ENCODE measurements around the gene TFCP2. TPM values are rescaled to one million over a fixed set of nuclear protein-coding genes. Genes with fewer than 3 reads are reported as not detected.
"Not testable (repeated sequence)": the region's sequence is repeated elsewhere in the genome, so short reads cannot be mapped to it uniquely, and the experiment has no call there.

The TFCP2 gene
- polyA plus RNA-seq, 3 donors = 56.6 to 59.6 (median 58.6) TPM

GRCh38 chr12:51086933-51087332 lies 86.0 kb downstream of the TFCP2 start:
- DNase-seq (ENCODE audit: low read depth in 3 of 3, low spot score in 2 of 3) = no peak

DNA sequence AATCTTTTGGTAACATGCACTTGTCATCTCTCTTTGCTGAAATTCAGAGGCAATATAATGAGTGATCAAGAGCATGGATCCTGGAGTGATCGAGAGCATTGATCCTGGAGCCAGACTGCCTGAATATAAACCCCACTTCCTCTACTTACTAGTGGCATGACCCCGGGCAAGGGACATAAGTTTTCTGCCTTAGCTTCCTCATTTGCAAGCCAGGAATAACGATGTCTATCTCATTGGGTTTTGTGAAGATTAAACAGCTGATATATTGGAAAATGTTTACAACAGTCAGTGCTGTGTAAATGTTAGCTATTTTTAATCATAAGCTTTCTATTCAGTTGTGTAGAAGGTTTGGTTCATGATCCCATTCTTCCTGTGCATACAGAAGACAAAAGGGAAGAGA lies 87.2 kb downstream of the TFCP2 start:
- DNase-seq (ENCODE audit: low read depth in 3 of 3, low spot score in 2 of 3) = no peak

- peak; percentile 73 to 90 (median 87) for DNase-seq (ENCODE audit: low read depth in 3 of 3, low spot score in 2 of 3)
Observed at GRCh38 chr12:51083126-51083833, 89.7 kb downstream of the TFCP2 start, which contains the start of gene CSRNP2. Gene CSRNP2 (minus strand): TSS chr12:51083596. CDS start chr12:51076561, 7,035 bp downstream.

GRCh38 chr12:51082561-51083125 lies 90.3 kb downstream of the TFCP2 start:
- peak; percentile 40 to 41 (median 40) for DNase-seq (ENCODE audit: low read depth in 3 of 3, low spot score in 2 of 3)

- no peak for DNase-seq (ENCODE audit: low read depth in 3 of 3, low spot score in 2 of 3)
Observed at GRCh38 chr12:51081421-51081820, 91.5 kb downstream of the TFCP2 start.

GRCh38 chr12:51080136-51080535 lies 92.8 kb downstream of the TFCP2 start:
- DNase-seq (ENCODE audit: low read depth in 3 of 3, low spot score in 2 of 3) = no peak

- not testable (repeated sequence) for DNase-seq (ENCODE audit: low read depth in 3 of 3, low spot score in 2 of 3)
Observed at GRCh38 chr12:51078866-51079265, 94.1 kb downstream of the TFCP2 start.

GRCh38 chr12:51078346-51078745 lies 94.6 kb downstream of the TFCP2 start:
- not testable (repeated sequence) for DNase-seq (ENCODE audit: low read depth in 3 of 3, low spot score in 2 of 3)

- no peak for DNase-seq (ENCODE audit: low read depth in 3 of 3, low spot score in 2 of 3)
Observed at GRCh38 chr12:51077930-51078329, 95.0 kb downstream of the TFCP2 start.

- no peak for DNase-seq (ENCODE audit: low read depth in 3 of 3, low spot score in 2 of 3)
Observed at GRCh38 chr12:51076236-51076930, 96.6 kb downstream of the TFCP2 start.

DNA sequence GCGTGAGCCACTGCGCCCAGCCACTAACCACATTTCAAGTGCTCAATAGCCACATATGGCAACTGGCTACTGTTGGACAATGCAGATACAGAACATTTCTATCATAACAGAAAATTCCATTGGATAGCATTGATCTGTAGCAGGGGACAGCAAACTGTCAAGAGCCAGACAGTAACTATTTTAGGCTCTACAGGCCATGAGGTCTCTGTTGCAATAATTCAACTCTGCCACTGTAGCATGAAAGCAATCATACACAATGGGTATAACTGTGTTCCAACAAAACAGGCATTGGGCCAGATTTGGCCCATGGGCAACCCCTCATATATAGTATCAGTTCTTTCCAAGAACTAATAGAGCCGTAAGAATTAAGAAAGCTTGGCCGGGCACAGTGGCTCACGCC lies 97.5 kb downstream of the TFCP2 start:
- DNase-seq (ENCODE audit: low read depth in 3 of 3, low spot score in 2 of 3) = no peak

DNA sequence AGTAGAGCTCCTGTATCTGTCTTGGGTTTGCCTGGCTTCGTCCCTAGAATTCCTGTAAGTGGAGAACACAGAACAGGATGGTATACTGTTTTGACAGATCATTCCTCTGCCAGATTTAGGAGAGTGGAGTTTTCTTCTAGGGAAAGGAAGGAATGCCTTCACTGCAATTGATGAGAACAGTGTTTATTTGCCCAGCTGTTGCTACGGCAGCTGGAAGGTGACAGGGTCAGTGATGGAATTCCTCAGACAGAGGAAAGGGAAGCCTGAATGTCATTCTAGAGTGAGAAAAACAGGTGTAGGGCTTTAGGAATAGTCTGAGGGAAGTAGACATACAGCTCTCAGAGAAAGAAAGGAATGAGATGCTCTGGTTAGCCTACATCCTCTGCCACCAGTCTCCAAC lies 101.3 kb downstream of the TFCP2 start:
- DNase-seq (ENCODE audit: low read depth in 3 of 3, low spot score in 2 of 3) = no peak

DNA sequence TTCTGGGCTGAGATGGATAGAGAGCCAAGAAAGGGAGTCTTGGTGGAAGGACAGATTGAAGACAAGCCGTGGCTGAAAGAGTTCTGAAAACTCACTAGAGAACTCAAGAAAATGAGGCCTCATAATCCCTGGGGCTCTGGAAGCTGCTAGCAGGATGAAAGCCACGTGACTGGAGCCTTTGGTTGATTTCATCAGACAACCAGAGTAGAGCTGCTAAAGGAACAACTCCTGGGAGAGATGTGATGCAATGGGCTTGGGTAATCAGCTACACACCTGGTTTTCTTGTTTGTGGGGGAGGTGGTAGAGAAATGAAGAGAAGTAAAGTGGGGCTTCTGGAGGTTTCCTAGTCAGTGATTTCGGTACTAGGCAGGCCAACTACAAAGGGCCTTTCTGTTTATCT lies 102.9 kb downstream of the TFCP2 start:
- DNase-seq (ENCODE audit: low read depth in 3 of 3, low spot score in 2 of 3) = no peak

- DNase-seq (ENCODE audit: low read depth in 3 of 3, low spot score in 2 of 3) = no peak
Observed at GRCh38 chr12:51067771-51068170, 105.2 kb downstream of the TFCP2 start.

DNA sequence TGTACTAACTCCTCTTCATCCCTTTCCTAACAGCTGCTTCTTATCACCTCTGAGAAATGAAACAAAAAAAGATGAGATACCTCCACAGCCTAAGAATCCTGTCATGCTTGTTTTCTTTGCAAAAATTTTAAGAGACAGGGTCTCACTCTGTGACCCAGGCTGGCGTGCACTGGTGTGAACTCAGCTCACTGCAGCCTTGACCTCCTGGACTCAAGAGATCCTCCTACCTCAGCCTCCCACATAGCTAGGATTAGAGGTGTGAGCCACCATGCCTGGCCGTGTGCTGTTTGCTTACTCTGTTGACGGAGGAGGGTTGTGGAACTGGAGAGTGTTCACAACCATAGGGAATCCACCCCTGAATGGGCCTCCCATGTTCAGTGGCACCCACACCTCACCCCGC lies 105.7 kb downstream of the TFCP2 start:
- DNase-seq (ENCODE audit: low read depth in 3 of 3, low spot score in 2 of 3) = no peak

GRCh38 chr12:51065530-51065929 lies 107.4 kb downstream of the TFCP2 start:
- DNase-seq (ENCODE audit: low read depth in 3 of 3, low spot score in 2 of 3) = no peak

- DNase-seq (ENCODE audit: low read depth in 3 of 3, low spot score in 2 of 3) = no peak
Observed at GRCh38 chr12:51062631-51063397, 110.1 kb downstream of the TFCP2 start.

GRCh38 chr12:51059086-51059485 lies 113.8 kb downstream of the TFCP2 start:
- no peak for DNase-seq (ENCODE audit: low read depth in 3 of 3, low spot score in 2 of 3)

DNA sequence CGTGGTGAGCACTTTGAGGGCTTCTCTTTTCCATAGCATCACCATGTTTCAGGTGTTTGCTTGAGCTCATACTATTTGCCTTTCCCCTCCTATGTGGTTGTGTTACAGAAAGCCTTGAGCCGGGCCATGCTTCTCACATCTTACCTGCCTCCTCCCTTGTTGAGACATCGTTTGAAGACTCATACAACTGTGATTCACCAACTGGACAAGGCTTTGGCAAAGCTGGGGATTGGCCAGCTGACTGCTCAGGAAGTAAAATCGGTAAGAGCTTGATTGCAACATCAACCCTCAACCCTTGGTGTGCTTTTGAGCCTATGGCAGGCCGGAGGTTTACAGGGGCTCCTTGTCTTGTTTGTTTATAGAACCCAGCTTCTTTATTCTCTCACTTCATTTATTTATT lies 116.7 kb downstream of the TFCP2 start:
- DNase-seq (ENCODE audit: low read depth in 3 of 3, low spot score in 2 of 3) = no peak

DNA sequence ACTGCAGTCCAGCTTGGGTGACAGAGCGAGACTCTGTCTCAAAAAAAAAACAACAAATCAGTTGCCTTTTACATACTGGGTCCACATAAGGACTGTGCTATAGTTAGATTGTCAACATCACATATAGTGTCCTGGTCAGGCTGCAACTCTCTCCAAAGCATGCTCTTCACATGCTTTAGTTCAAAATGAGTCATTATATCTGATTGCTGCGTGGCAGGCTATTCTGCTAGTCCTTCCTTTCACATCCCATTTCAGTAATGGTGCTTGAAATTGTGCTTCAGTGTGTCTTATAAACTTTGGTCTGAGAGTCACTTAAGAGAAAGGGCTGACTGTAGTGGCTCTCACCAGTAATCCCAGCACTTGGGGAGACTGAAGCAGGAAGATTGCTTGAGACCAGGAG lies 117.9 kb downstream of the TFCP2 start:
- DNase-seq (ENCODE audit: low read depth in 3 of 3, low spot score in 2 of 3) = no peak

- no peak for DNase-seq (ENCODE audit: low read depth in 3 of 3, low spot score in 2 of 3)
Observed at GRCh38 chr12:51051787-51052186, 121.1 kb downstream of the TFCP2 start.
